HEK293 (cell line): Measurements from ENCODE around the gene MYOF.

Source experiments
- BCL11A ChIP-seq: fragments of 450-650 bp; formaldehyde crosslinking; IDR thresholded peaks from 2 replicates; pipeline ENCODE4 v1.5.1; 2016; ENCODE audit warnings: low read depth, missing biosample characterization, missing genetic modification characterization
- CTCF ChIP-seq: fragments of 450-650 bp; formaldehyde crosslinking; IDR thresholded peaks from 2 replicates; pipeline ENCODE4 v1.5.1; 2016; ENCODE audit warnings: missing biosample characterization, missing genetic modification characterization
- HIC1 ChIP-seq: fragments of 450-650 bp; formaldehyde crosslinking; IDR thresholded peaks from 2 replicates; pipeline ENCODE4 v1.5.1; 2016; ENCODE audit warnings: missing biosample characterization, missing genetic modification characterization
- KLF10 ChIP-seq: fragments of 450-650 bp; IDR thresholded peaks from 2 replicates; pipeline ENCODE4 v1.5.1; 2018; ENCODE audit warnings: missing biosample characterization, mild to moderate bottlenecking, missing genetic modification characterization
- ZFP69B ChIP-seq: fragments of 450-650 bp; formaldehyde crosslinking; IDR thresholded peaks from 2 replicates; pipeline ENCODE4 v1.5.1; 2016; ENCODE audit warnings: missing biosample characterization, missing genetic modification characterization
- ZNF175 ChIP-seq: fragments of 450-650 bp; formaldehyde crosslinking; IDR thresholded peaks from 2 replicates; pipeline ENCODE4 v1.5.1; 2016; ENCODE audit warnings: missing biosample characterization, missing genetic modification characterization
- ZNF324 ChIP-seq: fragments of 450-650 bp; formaldehyde crosslinking; IDR thresholded peaks from 2 replicates; pipeline ENCODE4 v1.5.1; 2016; ENCODE audit warnings: missing biosample characterization, missing genetic modification characterization
- ZNF501 ChIP-seq: fragments of 450-650 bp; formaldehyde crosslinking; IDR thresholded peaks from 2 replicates; pipeline ENCODE4 v1.5.1; 2016; ENCODE audit warnings: missing biosample characterization, missing genetic modification characterization
- ZNF518A ChIP-seq: fragments of 450-650 bp; formaldehyde crosslinking; conservative IDR thresholded peaks from 2 replicates; pipeline ENCODE4 v1.5.1; 2016; ENCODE audit warnings: low read depth, missing biosample characterization, missing genetic modification characterization
- ZNF610 ChIP-seq: fragments of 450-650 bp; formaldehyde crosslinking; IDR thresholded peaks from 2 replicates; pipeline ENCODE4 v1.5.1; 2016; ENCODE audit warnings: missing biosample characterization, missing genetic modification characterization, borderline replicate concordance
- ZNF747 ChIP-seq: fragments of 450-650 bp; formaldehyde crosslinking; IDR thresholded peaks from 2 replicates; pipeline ENCODE4 v1.5.1; 2016; ENCODE audit warnings: missing biosample characterization, missing genetic modification characterization
- ZNF777 ChIP-seq: fragments of 450-650 bp; formaldehyde crosslinking; IDR thresholded peaks from 2 replicates; pipeline ENCODE4 v1.5.1; 2017; ENCODE audit warnings: missing biosample characterization, missing genetic modification characterization, borderline replicate concordance
- ZNF830 ChIP-seq: fragments of 450-650 bp; IDR thresholded peaks from 2 replicates; pipeline ENCODE4 v1.5.0; 2018; ENCODE audit warnings: missing biosample characterization, missing genetic modification characterization, low read depth, mild to moderate bottlenecking, moderate library complexity

GRCh38 chr10:93364966-93365365, 117.2 kb downstream of the MYOF start:
- TF ChIP-seq ZNF777 (tag by site-specific recombination) (no peak), ZNF610 (tag by site-specific recombination) (no peak), CTCF (tag by site-specific recombination) (no peak), ZNF830 (tag by site-specific recombination) (no peak), ZFP69B (tag by site-specific recombination) (no peak), KLF10 (tag by site-specific recombination) (no peak), BCL11A (tag by site-specific recombination) (no peak), ZNF324 (tag by site-specific recombination) (no peak), HIC1 (tag by site-specific recombination) (no peak), ZNF501 (tag by site-specific recombination) (no peak), ZNF747 (no peak), ZNF518A (no peak), ZNF175 (no peak)
